GM12878 (cell line): Measurements from ENCODE around the gene ADGRA3. TPM values are rescaled to one million over a fixed set of nuclear protein-coding genes. Genes with fewer than 3 reads are reported as not detected.

Experiments
- ATAC-seq: fragments of 200-7000 bp; cut with Tn5 transposase; 3 replicates; pipeline ENCODE4 v1.9.1; 2020; ENCODE audit warnings: mild to moderate bottlenecking, moderate library complexity
- BruUV-seq: library from RNA; stranded (reverse); fragments of 400-500 nt; replicated peaks from 2 replicates; lab custom pipeline; 2021; lab: Mats Ljungman, UMichigan
- CTCF ChIA-PET: fragments of 300-600 bp; sonication (Branson Sonifier 250); formaldehyde crosslinking; extraction: SDS; loops from one replicate; lab custom pipeline; 2021; ENCODE audit warnings: inconsistent platforms; lab: Yijun Ruan, JAX
- POLR2A ChIA-PET: fragments of 350-600 bp; formaldehyde crosslinking; extraction: SDS; loops from one replicate; lab custom pipeline; 2021; ENCODE audit warnings: inconsistent platforms; lab: Charles Lee
- RAD21 ChIA-PET: fragments of 300-600 bp; sonication (Branson Sonifier 250); formaldehyde crosslinking; loops from one replicate; lab custom pipeline; 2023; ENCODE audit warnings: antibody characterized with exemption; ENCODE audit not compliant: unreplicated experiment; lab: Charles Lee
- SMC1A ChIA-PET: fragments of 300-600 bp; sonication (Branson Sonifier 250); formaldehyde crosslinking; loops from one replicate; lab custom pipeline; 2023; ENCODE audit not compliant: unreplicated experiment, uncharacterized antibody; lab: Charles Lee
- DNase-seq: peaks from one replicate; pipeline ENCODE4 v3.0.0-alpha.2; 2011; ENCODE audit warnings: low read depth, low spot score
- FAIRE-seq: peaks from 3 replicates; lab custom pipeline; 2011; peaks lifted over from hg19 to GRCh38; lab: Jason Lieb, UNC
- H2AFZ ChIP-seq: 2 replicates; pipeline ENCODE4 v1.6.0; 2011; ENCODE audit warnings: low read depth, low read length, control low read depth; ENCODE audit not compliant: control insufficient read depth
- H3K27ac ChIP-seq: 2 replicates; pipeline ENCODE4 v1.5.1; 2011; ENCODE audit warnings: control low read depth; ENCODE audit not compliant: control insufficient read depth, insufficient read depth
- H3K27me3 ChIP-seq, 2 experiments: replicated peaks in 1 of 2; 2 replicates each; pipeline versions ENCODE4 v1.6.0 to v1.6.1; 2011; ENCODE audit warnings: low read length in 1 of 2; ENCODE audit not compliant: control insufficient read depth in 2 of 2, insufficient read depth in 2 of 2
- H3K36me3 ChIP-seq, 2 experiments: 2 replicates each; pipeline ENCODE4 v1.5.1; 2011; ENCODE audit warnings: low read length in 1 of 2; ENCODE audit not compliant: control insufficient read depth in 2 of 2, insufficient read depth in 2 of 2
- H3K4me1 ChIP-seq: 2 replicates; pipeline ENCODE4 v1.6.1; 2011; ENCODE audit warnings: mild to moderate bottlenecking, low read length, moderate library complexity, mixed read lengths; ENCODE audit not compliant: control insufficient read depth, insufficient read depth
- H3K4me2 ChIP-seq: 2 replicates; pipeline ENCODE4 v1.6.0; 2011; ENCODE audit warnings: control low read depth; ENCODE audit not compliant: control insufficient read depth, insufficient read depth
- H3K4me3 ChIP-seq: fragments of 200-600 bp; sonication (generic); 2 replicates; pipeline ENCODE4 v1.5.1; 2016
- H3K79me2 ChIP-seq: 2 replicates; pipeline ENCODE4 v1.6.0; 2011; ENCODE audit warnings: low read length; ENCODE audit not compliant: control insufficient read depth, insufficient read depth
- H3K9ac ChIP-seq: 2 replicates; pipeline ENCODE4 v1.8.0; 2011; ENCODE audit warnings: low read length, control low read depth, mixed read lengths; ENCODE audit not compliant: control insufficient read depth, insufficient read depth
- H3K9me3 ChIP-seq: replicated peaks from 3 replicates; pipeline ENCODE4 v1.5.1; 2011; ENCODE audit warnings: mild to moderate bottlenecking, low read length; ENCODE audit not compliant: control insufficient read depth, insufficient read depth
- H4K20me1 ChIP-seq: 2 replicates; pipeline ENCODE4 v1.6.0; 2011; ENCODE audit not compliant: control insufficient read depth, insufficient read depth
- BCL11A ChIP-seq: IDR thresholded peaks from 2 replicates; pipeline ENCODE4 v1.6.1; 2011; ENCODE audit warnings: low read depth, low read length
- CBX3 ChIP-seq: fragments of 200-600 bp; sonication (generic); IDR thresholded peaks from 2 replicates; pipeline ENCODE4 v1.6.1; 2016; ENCODE audit warnings: low read depth, borderline replicate concordance
- CHD2 ChIP-seq: IDR thresholded peaks from 2 replicates; pipeline ENCODE4 v1.6.1; 2011; ENCODE audit warnings: low read depth, low read length, improper control_type of control experiment, borderline replicate concordance
- E2F8 ChIP-seq: fragments of 450-650 bp; IDR thresholded peaks from 2 replicates; pipeline ENCODE4 v1.6.1; 2018; ENCODE audit warnings: mild to moderate bottlenecking, low read depth, moderate library complexity; ENCODE audit not compliant: partially characterized antibody
- EGR1 ChIP-seq, 2 experiments: IDR thresholded peaks; 1 replicate in 1 of 2; 2 replicates in 1 of 2; pipeline ENCODE4 v1.6.1; 2011 to 2012; ENCODE audit warnings: low read depth in 2 of 2, low read length in 2 of 2, borderline replicate concordance in 1 of 2, mild to moderate bottlenecking in 1 of 2, moderate library complexity in 1 of 2
- EP300 ChIP-seq, 2 experiments: fragments of 150-350 bp in 1 of 2; IDR thresholded peaks; 2 replicates each; pipeline ENCODE4 v1.6.1; 2011 to 2012; ENCODE audit warnings: low read depth in 2 of 2, low read length in 2 of 2, borderline replicate concordance in 1 of 2, improper control_type of control experiment in 1 of 2, inconsistent platforms in 1 of 2; ENCODE audit not compliant: control insufficient read depth in 1 of 2
- MYB ChIP-seq: fragments of 150-350 bp; IDR thresholded peaks from 2 replicates; pipeline ENCODE4 v1.6.1; 2014; ENCODE audit warnings: mild to moderate bottlenecking, low read depth, low read length, borderline replicate concordance
- PAX5 ChIP-seq: IDR thresholded peaks from 2 replicates; pipeline ENCODE4 v1.6.1; 2011; ENCODE audit warnings: low read depth, low read length, borderline replicate concordance
- PML ChIP-seq: IDR thresholded peaks from 2 replicates; pipeline ENCODE4 v1.6.1; 2012; ENCODE audit warnings: low read length, inconsistent platforms
- RELB ChIP-seq: fragments of 450-650 bp; IDR thresholded peaks from 2 replicates; pipeline ENCODE4 v1.6.1; 2017; ENCODE audit warnings: low read depth, mild to moderate bottlenecking, moderate library complexity
- SIX5 ChIP-seq: IDR thresholded peaks from 2 replicates; pipeline ENCODE4 v1.6.1; 2011; ENCODE audit warnings: mild to moderate bottlenecking, low read depth, low read length, moderate library complexity; ENCODE audit not compliant: severe bottlenecking
- SRF ChIP-seq, 2 experiments: IDR thresholded peaks; 2 replicates each; pipeline ENCODE4 v1.6.1; 2011; ENCODE audit warnings: low read depth in 2 of 2, low read length in 2 of 2, mild to moderate bottlenecking in 1 of 2, moderate library complexity in 1 of 2
- ZBED1 ChIP-seq: IDR thresholded peaks from 2 replicates; pipeline ENCODE4 v1.6.1; 2016; ENCODE audit warnings: borderline replicate concordance
- ZNF687 ChIP-seq: fragments of 450-650 bp; IDR thresholded peaks from 2 replicates; pipeline ENCODE4 v1.6.1; 2017; ENCODE audit warnings: mild to moderate bottlenecking, moderate library complexity
- WGBS: methylation state at CpG from one replicate; pipeline ENCODE4 v1.1.6; 2016; ENCODE audit warnings: low lambda C conversion rate; ENCODE audit not compliant: insufficient replicate concordance, insufficient coverage; ENCODE audit errors: missing lambda C conversion rate; 5-methylcytosine and 5-hydroxymethylcytosine counted together
- in situ Hi-C: fragments of 300-500 bp; cut with MboI; formaldehyde crosslinking; loops from 9 replicates; pipeline ENCODE4 v1.14.3; 2018; ENCODE audit warnings: mixed read lengths
- intact Hi-C: fragments of 100-400 bp; cut with micrococcal nuclease; formaldehyde crosslinking; loops from one replicate; pipeline ENCODE4 v1.14.2; 2022; ENCODE audit not compliant: unreplicated experiment
- polyA plus RNA-seq, 11 experiments: library from polyadenylated mRNA; depleted of rRNA in 4 of 11; unstranded in 6 of 11; stranded (reverse) in 5 of 11; fragments of >200 nt; fragmentation: Nextera tagmentation in 4 of 11; fragmentation: Illumina TruSeq in 1 of 11; extraction: Ambion mirVana in 4 of 11; extraction: Trizol in 1 of 11; gene quantifications; 1 replicate in 1 of 11; 2 replicates in 10 of 11; pipeline versions ENCODE4 v1.2.1 to v1.2.3, GENCODE V29; 2011 to 2016; ENCODE audit warnings: inconsistent platforms in 2 of 11, missing spikeins in 2 of 11, low read depth in 1 of 11
- total RNA-seq, 4 experiments: library from RNA; depleted of rRNA in 3 of 4; stranded (reverse); fragments of >200 nt in 3 of 4; fragmentation: Illumina TruSeq in 1 of 4; extraction: Trizol in 1 of 4; gene quantifications; 2 replicates each; pipeline versions ENCODE4 v1.2.1 to v1.2.3, GENCODE V29; 2013 to 2021

Gene ADGRA3
- total and polyA plus RNA-seq, 10 of the 15 experiments (the other 5 are each of a cell fraction or from before 2014, with no cell fraction given) = 0.24 to 66.2 (median 2.5) TPM

GRCh38 chr4:22339491-22339890 lies 176.4 kb downstream of the ADGRA3 start (continued):
- TF ChIP-seq RELB = no peak

- intact Hi-C loops = no loop called here
- no peak overlapping the region for H3K27ac ChIP-seq
- FAIRE-seq = no peak
- CTCF ChIA-PET = interaction anchor here (0.6 kb wide), 1 partner anchor 16 kb away, joined by 3 read pairs; no protein-coding TSS in a partner anchor
- BruUV-seq = no TSS peak
- H3K36me3 ChIP-seq = no peaks in the 10 kb centered on the region
- DNase-seq = no peak
- SMC1A ChIA-PET = interaction anchor here (1.5 kb wide), 1 partner anchor 18 kb away, joined by 5 read pairs; no protein-coding TSS in a partner anchor
- 61% methylated on average over 2 of the region's 2 CpGs for WGBS
- no peak overlapping the region for H3K9ac ChIP-seq
- H3K4me1 ChIP-seq = no peaks in the 10 kb centered on the region
- ATAC-seq = no peak
- H3K4me2 ChIP-seq = no peak overlapping the region
- H2AFZ ChIP-seq = no peak overlapping the region
- H3K27me3 ChIP-seq = no peaks in the 10 kb centered on the region
- H3K9me3 ChIP-seq = no peaks in the 10 kb centered on the region; the same call in 2 of the 3 replicates
- POLR2A ChIA-PET = no interaction called here
- H3K79me2 ChIP-seq = no peaks in the 10 kb centered on the region
- in situ Hi-C loops = no loop called here
- RAD21 ChIA-PET = no interaction called here
- H3K4me3 ChIP-seq = no peak overlapping the region
- H4K20me1 ChIP-seq = no peaks in the 10 kb centered on the region
- TF ChIP-seq SIX5 (no peak), MYB (no peak), PML (no peak), ZBED1 (no peak), SRF (IDR thresholded peaks at IDR 0.05; ENCODE audit: low read depth in 2 of 2, low read length in 2 of 2) (no peak), ZNF687 (no peak), E2F8 (no peak), PAX5 (no peak), CBX3 (no peak), BCL11A (no peak), EGR1 (IDR thresholded peaks at IDR 0.05; ENCODE audit: borderline replicate concordance in 1 of 2, low read depth in 2 of 2, low read length in 2 of 2) (no peak), EP300 (IDR thresholded peaks at IDR 0.05; ENCODE audit: borderline replicate concordance in 1 of 2, control insufficient read depth in 1 of 2, low read depth in 2 of 2, low read length in 2 of 2) (no peak), CHD2 (no peak)
Observed at GRCh38 chr4:22338796-22339195, 177.1 kb downstream of the ADGRA3 start.
